Astrocyte of the cerebellum (primary cell): ENCODE measurements around the gene BRWD1.

Experiments used
- DNase-seq: peaks from one replicate; pipeline ENCODE4 v3.0.0-alpha.2; 2011; ENCODE audit warnings: low read depth
- H3K4me3 ChIP-seq: 2 replicates; pipeline ENCODE4 v1.5.1; 2011; ENCODE audit warnings: mild to moderate bottlenecking, low read depth, low read length, moderate library complexity
- CTCF ChIP-seq: IDR thresholded peaks from 2 replicates; pipeline ENCODE4 v1.5.1; 2012; ENCODE audit warnings: low read length, low read depth, moderate library complexity, mild to moderate bottlenecking; ENCODE audit errors: missing control alignments
- in situ Hi-C: cut with HindIII; loops from 2 replicates; pipeline ENCODE4 v1.10.0; 2017; ENCODE audit warnings: low sequenced_read_pairs

BRWD1 gene

GRCh38 chr21:39344848-39345247 lies 31.4 kb upstream of the BRWD1 start:
- in situ Hi-C loops, result loop anchor here (5.0 kb wide), 1 partner anchor 33 kb away; the partner anchor contains the start of gene BRWD1
- TF ChIP-seq CTCF, result no peak
- DNase-seq, result no peak
- no peak overlapping the region for H3K4me3 ChIP-seq

- no peak for DNase-seq
- no peak for TF ChIP-seq CTCF
- in situ Hi-C loops, result no loop called here
Observed at GRCh38 chr21:39341249-39341923, 28.0 kb upstream of the BRWD1 start.

DNA sequence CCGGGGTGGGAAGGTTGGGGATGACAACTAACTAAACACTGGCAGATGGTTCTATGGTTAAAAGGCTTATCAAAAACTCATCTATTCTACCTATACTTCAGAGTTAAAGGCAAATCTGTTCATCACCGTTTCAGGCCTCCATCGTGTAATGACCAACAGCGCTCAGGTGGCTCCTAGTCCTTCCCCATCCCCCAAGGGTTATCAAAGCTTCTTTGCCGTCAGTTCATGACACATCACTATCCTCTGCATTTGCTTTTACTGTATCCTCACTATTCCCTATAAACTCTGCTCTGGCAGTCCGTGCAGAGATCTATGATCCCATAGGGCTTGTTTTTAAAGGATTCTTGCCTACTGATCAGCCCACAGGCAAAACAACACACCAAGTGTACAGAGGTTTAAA lies 27.3 kb upstream of the BRWD1 start:
- DNase-seq, result no peak
- no peak for TF ChIP-seq CTCF
- in situ Hi-C loops, result no loop called here
- no peak overlapping the region for H3K4me3 ChIP-seq

More at GRCh38 chr21:39341249-39341923, 28.0 kb upstream of the BRWD1 start:
- no peak overlapping the region for H3K4me3 ChIP-seq

DNA sequence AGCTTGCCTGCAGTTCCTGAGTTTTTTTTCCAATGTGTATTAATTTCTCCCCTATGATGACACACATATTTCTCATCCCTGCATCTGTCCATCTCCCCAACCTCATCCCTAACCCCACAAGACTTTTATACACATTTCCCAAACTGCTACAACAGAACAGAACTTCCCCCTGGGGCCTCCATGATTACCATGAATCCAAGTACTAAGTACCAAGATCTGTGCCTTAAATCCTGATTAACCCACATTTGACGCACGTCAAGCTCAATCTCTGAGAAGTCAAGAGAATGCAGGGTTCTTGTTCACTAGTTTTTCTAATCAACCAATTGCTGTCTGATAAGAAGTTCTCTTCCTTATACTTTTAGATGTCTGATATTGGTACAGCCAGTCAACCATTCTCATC lies 25.8 kb upstream of the BRWD1 start:
- in situ Hi-C loops, result no loop called here
- no peak for TF ChIP-seq CTCF
- no peak for DNase-seq
- H3K4me3 ChIP-seq, result no peak overlapping the region

GRCh38 chr21:39336457-39337008 lies 23.1 kb upstream of the BRWD1 start:
- no peak for DNase-seq
- TF ChIP-seq CTCF, result no peak
- no peak overlapping the region for H3K4me3 ChIP-seq
- in situ Hi-C loops, result no loop called here

GRCh38 chr21:39334611-39335010 lies 21.2 kb upstream of the BRWD1 start:
- no peak for DNase-seq
- no peak for TF ChIP-seq CTCF
- in situ Hi-C loops, result no loop called here
- no peak overlapping the region for H3K4me3 ChIP-seq
